Suprapubic skin (tissue), 4 donors: Measurements from ENCODE around the gene NEURL1. TPM values are rescaled to one million over a fixed set of nuclear protein-coding genes. Genes with fewer than 3 reads are reported as not detected.
A peak's percentile ranks its signal among the peaks of the same experiment; 100 is the strongest.

ENCODE experiments used
- DNase-seq, 2 donors: peaks; one replicate each; pipeline ENCODE4 v3.0.0-alpha.2; 2019; ENCODE audit warnings: low spot score in 2 of 2
- H3K27ac ChIP-seq: fragments of 200-600 bp; sonication (generic); one replicate; pipeline ENCODE4 v1.5.1; 2019
- H3K27me3 ChIP-seq: fragments of 200-600 bp; sonication (generic); one replicate; pipeline ENCODE4 v1.5.1; 2019
- H3K36me3 ChIP-seq: fragments of 200-600 bp; sonication (generic); one replicate; pipeline ENCODE4 v1.5.1; 2019
- H3K4me1 ChIP-seq: fragments of 200-600 bp; sonication (generic); one replicate; pipeline ENCODE4 v1.5.1; 2019
- H3K4me3 ChIP-seq: fragments of 200-600 bp; sonication (generic); one replicate; pipeline ENCODE4 v1.5.1; 2019; ENCODE audit warnings: mild to moderate bottlenecking
- H3K9me3 ChIP-seq: fragments of 200-600 bp; sonication (generic); one replicate; pipeline ENCODE4 v1.5.1; 2019
- EP300 ChIP-seq: sonication (generic); formaldehyde crosslinking; IDR thresholded peaks from one replicate; pipeline ENCODE4 v1.6.1; 2017; ENCODE audit warnings: antibody characterized with exemption
- POLR2A ChIP-seq, 2 donors: fragments of 450-650 bp; IDR thresholded peaks; one replicate each; pipeline ENCODE4 v1.6.1; 2017; ENCODE audit warnings: antibody characterized with exemption in 2 of 2, mild to moderate bottlenecking in 2 of 2, moderate library complexity in 2 of 2
- POLR2AphosphoS5 ChIP-seq, 3 donors: sonication (generic); formaldehyde crosslinking; IDR thresholded peaks; one replicate each; pipeline ENCODE4 v1.6.1; 2017; ENCODE audit warnings: antibody characterized with exemption in 3 of 3
- WGBS: methylation state at CpG from one replicate; pipeline ENCODE4 v1.1.5; 2018; 5-methylcytosine and 5-hydroxymethylcytosine counted together
- total RNA-seq, 4 donors: library from RNA; depleted of rRNA; stranded (reverse); fragments of >200 nt; gene quantifications; one replicate each; pipeline ENCODE4 v1.1.0, GENCODE V29; 2016
- TF ChIP-seq, protein P1 (sequence below), 2 donors: fragments of 200-600 bp in 1 of 2; fragments of 450-650 bp in 1 of 2; sonication (generic) in 1 of 2; IDR thresholded peaks; one replicate each; pipeline ENCODE4 v1.5.1; 2016 to 2019; ENCODE audit warnings: antibody characterized with exemption in 2 of 2, mild to moderate bottlenecking in 1 of 2, moderate library complexity in 1 of 2

NEURL1 gene
- total RNA-seq, 4 donors from 2014 or later, result 0.18 to 0.30 TPM; not detected in 2

- H3K9me3 ChIP-seq, result no peaks in the 10 kb centered on the region
- H3K27me3 ChIP-seq, result no peaks in the 10 kb centered on the region
- H3K36me3 ChIP-seq, result no peaks in the 10 kb centered on the region
- H3K4me3 ChIP-seq, result no peak overlapping the region
- no peak overlapping the region for H3K27ac ChIP-seq
- H3K4me1 ChIP-seq, result peaks cover 9% of the 10 kb centered on the region
- no peak for TF ChIP-seq POLR2AphosphoS5 (IDR thresholded peaks at IDR 0.05)
- no peak for TF ChIP-seq POLR2A (IDR thresholded peaks at IDR 0.05)
- TF ChIP-seq, protein P1, sequence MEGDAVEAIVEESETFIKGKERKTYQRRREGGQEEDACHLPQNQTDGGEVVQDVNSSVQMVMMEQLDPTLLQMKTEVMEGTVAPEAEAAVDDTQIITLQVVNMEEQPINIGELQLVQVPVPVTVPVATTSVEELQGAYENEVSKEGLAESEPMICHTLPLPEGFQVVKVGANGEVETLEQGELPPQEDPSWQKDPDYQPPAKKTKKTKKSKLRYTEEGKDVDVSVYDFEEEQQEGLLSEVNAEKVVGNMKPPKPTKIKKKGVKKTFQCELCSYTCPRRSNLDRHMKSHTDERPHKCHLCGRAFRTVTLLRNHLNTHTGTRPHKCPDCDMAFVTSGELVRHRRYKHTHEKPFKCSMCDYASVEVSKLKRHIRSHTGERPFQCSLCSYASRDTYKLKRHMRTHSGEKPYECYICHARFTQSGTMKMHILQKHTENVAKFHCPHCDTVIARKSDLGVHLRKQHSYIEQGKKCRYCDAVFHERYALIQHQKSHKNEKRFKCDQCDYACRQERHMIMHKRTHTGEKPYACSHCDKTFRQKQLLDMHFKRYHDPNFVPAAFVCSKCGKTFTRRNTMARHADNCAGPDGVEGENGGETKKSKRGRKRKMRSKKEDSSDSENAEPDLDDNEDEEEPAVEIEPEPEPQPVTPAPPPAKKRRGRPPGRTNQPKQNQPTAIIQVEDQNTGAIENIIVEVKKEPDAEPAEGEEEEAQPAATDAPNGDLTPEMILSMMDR (IDR thresholded peaks at IDR 0.05), result no peak
- TF ChIP-seq EP300, result no peak
- WGBS, result 90% methylated on average over 8 of the region's 8 CpGs
- DNase-seq, result peak; percentile 28 to 68
Observed at GRCh38 chr10:103544657-103545310, 51.3 kb downstream of the NEURL1 start.

DNA sequence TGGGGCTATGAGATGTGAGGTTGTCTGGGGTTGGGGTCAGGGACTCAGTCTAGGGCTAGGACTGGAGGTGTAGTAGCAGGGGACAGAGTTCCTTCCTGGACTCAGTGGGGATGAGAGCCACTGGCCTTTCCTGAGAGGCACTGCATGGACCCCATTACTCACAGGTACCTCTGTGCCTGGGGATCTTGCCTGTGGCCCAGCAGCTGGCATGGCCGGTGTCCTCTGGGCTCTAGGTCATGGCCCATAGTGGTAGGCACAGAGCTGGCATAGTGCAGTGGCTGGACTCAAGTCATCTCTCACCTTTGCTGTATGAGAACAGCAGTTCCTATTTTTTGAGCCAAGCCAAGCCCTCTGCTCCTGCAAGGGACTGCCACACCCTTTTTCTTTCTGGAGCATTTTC is 51.9 kb downstream of the NEURL1 start:
- TF ChIP-seq POLR2AphosphoS5 (IDR thresholded peaks at IDR 0.05) (no peak), POLR2A (IDR thresholded peaks at IDR 0.05) (no peak), EP300 (no peak)
- TF ChIP-seq, protein P1 (IDR thresholded peaks at IDR 0.05), result no peak
- Histone ChIP-seq H3K36me3 (no peaks in the 10 kb centered on the region), H3K4me3 (no peak overlapping the region), H3K27me3 (no peaks in the 10 kb centered on the region), H3K9me3 (no peaks in the 10 kb centered on the region), H3K27ac (no peak overlapping the region), H3K4me1 (peaks cover 9% of the 10 kb centered on the region)
- DNase-seq, result peak; percentile 41 to 57
- WGBS, result 100% methylated on average over 1 of the region's 1 CpG

GRCh38 chr10:103545771-103546281 is 52.3 kb downstream of the NEURL1 start:
- H3K27ac ChIP-seq, result no peak overlapping the region
- TF ChIP-seq, protein P1 (IDR thresholded peaks at IDR 0.05), result no peak
- TF ChIP-seq POLR2AphosphoS5 (IDR thresholded peaks at IDR 0.05), result no peak
- no peak for TF ChIP-seq EP300
- no peak for TF ChIP-seq POLR2A (IDR thresholded peaks at IDR 0.05)
- no peak overlapping the region for H3K4me3 ChIP-seq
- WGBS, result 91% methylated on average over 4 of the region's 4 CpGs
- H3K27me3 ChIP-seq, result no peaks in the 10 kb centered on the region
- peak; percentile 25 to 65 for DNase-seq
- H3K4me1 ChIP-seq, result peaks cover 9% of the 10 kb centered on the region
- H3K36me3 ChIP-seq, result no peaks in the 10 kb centered on the region
- no peaks in the 10 kb centered on the region for H3K9me3 ChIP-seq

- H3K36me3 ChIP-seq, result no peaks in the 10 kb centered on the region
- DNase-seq, result peak; percentile 18 to 41
- no peaks in the 10 kb centered on the region for H3K9me3 ChIP-seq
- peaks cover 9% of the 10 kb centered on the region for H3K4me1 ChIP-seq
- H3K4me3 ChIP-seq, result no peak overlapping the region
- H3K27me3 ChIP-seq, result no peaks in the 10 kb centered on the region
- TF ChIP-seq EP300, result no peak
- TF ChIP-seq POLR2A (IDR thresholded peaks at IDR 0.05), result no peak
- no peak for TF ChIP-seq POLR2AphosphoS5 (IDR thresholded peaks at IDR 0.05)
- TF ChIP-seq, protein P1 (IDR thresholded peaks at IDR 0.05), result no peak
- no peak overlapping the region for H3K27ac ChIP-seq
- WGBS, result 100% methylated on average over 1 of the region's 1 CpG
Observed at GRCh38 chr10:103546401-103546800, 52.9 kb downstream of the NEURL1 start.

DNA sequence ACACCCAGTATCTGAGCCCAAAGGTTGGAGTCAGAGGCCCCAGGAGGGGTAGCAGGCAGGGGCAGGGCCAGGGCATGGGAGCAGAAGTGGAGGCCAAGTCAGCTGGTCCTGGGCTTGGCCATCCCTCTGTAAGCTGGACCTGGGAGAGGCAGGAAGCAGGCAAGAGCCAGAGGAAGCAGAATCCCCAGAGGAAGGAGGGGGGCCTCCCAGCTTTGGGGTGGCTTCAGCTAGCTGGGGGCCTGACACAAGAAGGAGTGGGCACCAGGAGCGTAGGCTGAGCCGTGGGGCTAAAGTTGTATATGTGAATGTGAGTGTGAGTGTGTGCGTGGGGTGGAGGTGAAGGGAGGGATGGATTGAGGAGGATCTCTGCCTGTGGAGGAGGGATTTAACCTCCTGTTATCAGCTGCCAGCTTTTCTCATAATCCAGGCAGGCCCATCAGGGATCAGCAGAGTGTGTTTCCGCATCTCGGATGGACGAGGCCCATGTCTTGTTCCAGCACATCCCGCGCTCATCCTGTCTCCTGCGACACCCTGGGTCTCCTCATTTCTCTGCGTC is 54.0 kb downstream of the NEURL1 start:
- H3K9me3 ChIP-seq, result no peaks in the 10 kb centered on the region
- TF ChIP-seq POLR2AphosphoS5 (IDR thresholded peaks at IDR 0.05) (no peak), EP300 (no peak), POLR2A (IDR thresholded peaks at IDR 0.05) (no peak)
- TF ChIP-seq, protein P1 (IDR thresholded peaks at IDR 0.05), result no peak
- H3K27me3 ChIP-seq, result no peaks in the 10 kb centered on the region
- peaks cover 9% of the 10 kb centered on the region for H3K4me1 ChIP-seq
- WGBS, result 88% methylated on average over 10 of the region's 10 CpGs
- no peak overlapping the region for H3K27ac ChIP-seq
- peak; percentile 46 to 70 for DNase-seq
- no peak overlapping the region for H3K4me3 ChIP-seq
- H3K36me3 ChIP-seq, result no peaks in the 10 kb centered on the region
